ENCODE results near the gene TMEM271. TPM values are rescaled to one million over a fixed set of nuclear protein-coding genes. Genes with fewer than 3 reads are reported as not detected.

TMEM271 gene
- total RNA-seq, 1 experiment from 2014 or later = 5.4 TPM

DNA sequence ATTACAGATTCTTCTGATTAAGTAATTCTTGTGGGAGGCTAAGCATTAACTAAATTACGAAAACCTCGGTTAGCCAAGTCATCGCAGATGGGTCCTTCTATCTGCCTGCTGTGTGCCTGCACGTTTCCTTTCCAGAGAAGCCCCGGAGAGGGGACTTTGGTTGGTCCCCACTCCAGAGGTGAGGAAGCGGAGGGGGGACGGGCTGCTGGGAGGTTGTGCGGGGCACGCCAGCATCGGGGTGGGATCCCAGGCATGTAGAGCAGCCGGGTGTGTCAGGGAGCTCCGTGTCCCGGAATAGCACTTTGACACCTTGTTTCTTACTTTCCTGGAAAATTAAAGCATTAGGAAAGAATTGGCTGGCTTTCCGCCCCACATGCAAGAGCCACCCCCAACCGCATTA is 50.4 kb downstream of the TMEM271 start:
- in situ Hi-C loops (cut with HindIII; ENCODE audit: low sequenced_read_pairs) = no loop called here
- DNase-seq (ENCODE audit: low spot score) = no peak

DNA sequence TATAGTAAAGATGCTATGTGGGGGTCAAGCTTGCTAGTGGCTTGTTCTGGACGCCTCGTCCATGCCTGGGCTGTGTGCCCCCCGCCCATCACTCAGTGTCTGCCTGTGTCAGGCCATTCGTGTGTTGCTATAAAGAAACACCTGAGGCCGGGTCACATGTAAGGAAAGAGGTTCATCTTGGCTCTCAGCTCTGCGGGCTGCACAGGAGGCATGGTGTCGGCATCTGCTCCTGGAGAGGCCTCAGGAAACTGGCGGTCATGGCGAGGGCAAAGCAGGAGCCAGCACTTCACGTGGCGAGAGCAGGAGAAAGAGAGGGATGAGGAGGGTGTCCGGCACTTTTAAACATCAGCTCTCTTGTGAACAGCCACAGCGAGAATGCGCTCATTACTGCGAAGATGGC is 51.9 kb downstream of the TMEM271 start:
- in situ Hi-C loops (cut with HindIII; ENCODE audit: low sequenced_read_pairs) = no loop called here
- no peak for DNase-seq (ENCODE audit: low spot score)

Other genes starting within 250 kb of the TMEM271 start
- gene ZNF141, start 238.5 kb downstream of the TMEM271 start, total RNA-seq (2014; rRNA removed; shearing (Covaris generic)) = 10.8 and 21.2 TPM in 2 replicates
- gene ZNF721, start 77.1 kb downstream of the TMEM271 start, total RNA-seq (2014; rRNA removed; shearing (Covaris generic)) = 14.1 and 14.9 TPM in 2 replicates
- 32.4 and 38.7 TPM in 2 replicates for gene PIGG, start 77.1 kb downstream of the TMEM271 start, total RNA-seq (2014; rRNA removed; shearing (Covaris generic))
- 1.0 TPM in 1 of 2 replicates, not detected in the other for gene PDE6B, start 49.3 kb upstream of the TMEM271 start, total RNA-seq (2014; rRNA removed; shearing (Covaris generic))
- gene ATP5ME, start 98.0 kb upstream of the TMEM271 start, total RNA-seq (2014; rRNA removed; shearing (Covaris generic)) = 245 and 376 TPM in 2 replicates
- gene MYL5, start 98.2 kb upstream of the TMEM271 start, total RNA-seq (2014; rRNA removed; shearing (Covaris generic)) = 4.5 and 7.4 TPM in 2 replicates
- not detected in 2 replicates for gene SLC49A3, start 112.9 kb upstream of the TMEM271 start, total RNA-seq (2014; rRNA removed; shearing (Covaris generic))
- gene PCGF3, start 129.5 kb upstream of the TMEM271 start, total RNA-seq (2014; rRNA removed; shearing (Covaris generic)) = 27.1 and 34.1 TPM in 2 replicates
- 1.8 and 4.7 TPM in 2 replicates for gene CPLX1, start 249.8 kb upstream of the TMEM271 start, total RNA-seq (2014; rRNA removed; shearing (Covaris generic))

Data from G401 (cell line).